Measurements from ENCODE around the gene AP2B1. TPM values are rescaled to one million over a fixed set of nuclear protein-coding genes. Genes with fewer than 3 reads are reported as not detected.
"Not testable (repeated sequence)": the region's sequence is repeated elsewhere in the genome, so short reads cannot be mapped to it uniquely, and the experiment has no call there.

Gene AP2B1
- total RNA-seq, 1 donor from 2014 or later, result 164 TPM

GRCh38 chr17:35586569-35587073, 501 bp upstream of the AP2B1 start:
- intact Hi-C loops (cut with micrococcal nuclease), result loop anchor here (1.0 to 10.0 kb wide), 5 partner anchors 8 to 958 kb away; partner anchors contain the start of genes GGNBP2, PEX12 and SLFN12L
- H3K4me1 Mint-ChIP-seq, result peaks cover 24% of the 10 kb centered on the region
- H3K36me3 Mint-ChIP-seq (ENCODE audit: low read depth), result peaks cover 6% of the 10 kb centered on the region
- H3K27me3 Mint-ChIP-seq, result peaks cover 12% of the 10 kb centered on the region
- peak overlapping the region; percentile 98 for H3K27ac Mint-ChIP-seq
- no peak for DNase-seq
- H3K4me3 Mint-ChIP-seq, result peak overlapping the region; percentile 98
- no peaks in the 10 kb centered on the region for H3K9me3 Mint-ChIP-seq

DNA sequence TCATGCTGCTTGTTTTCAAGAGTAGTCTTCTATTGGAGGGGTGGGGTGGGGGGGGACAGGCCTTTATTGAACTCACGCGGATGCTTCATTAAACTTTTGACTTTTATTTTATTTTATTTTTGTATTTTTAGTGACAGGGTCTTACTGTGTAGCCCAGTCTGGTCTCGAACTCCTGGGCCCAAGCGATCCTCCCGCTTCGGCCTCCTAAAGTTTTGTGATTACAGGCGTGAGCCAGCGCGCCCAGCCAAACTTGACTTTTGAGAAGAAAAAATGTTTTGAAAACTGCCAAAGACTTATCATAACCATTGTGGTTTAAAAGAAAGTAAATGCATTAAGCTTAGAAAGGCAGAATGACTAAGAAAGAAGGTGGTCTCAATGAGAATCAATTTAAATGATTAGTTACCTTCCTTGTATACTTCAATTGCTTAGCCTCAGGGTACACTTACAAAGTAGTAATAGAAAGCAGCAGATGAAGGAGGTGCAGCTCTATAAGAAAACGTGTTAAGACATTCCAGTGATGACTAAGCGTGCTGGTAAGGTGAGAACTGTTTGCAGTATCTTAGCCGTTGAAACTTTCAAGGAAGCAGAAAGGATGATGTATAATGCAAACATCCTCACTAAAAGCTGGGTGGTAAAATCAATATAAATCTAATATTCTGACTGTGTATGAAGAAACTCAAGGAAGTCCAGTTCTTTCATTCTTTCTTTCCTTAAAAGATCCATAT, 1.2 kb downstream of the AP2B1 start:
- H3K27ac Mint-ChIP-seq, result peak overlapping the region; percentile 98
- no peak for DNase-seq
- peaks cover 8% of the 10 kb centered on the region for H3K36me3 Mint-ChIP-seq (ENCODE audit: low read depth)
- H3K4me1 Mint-ChIP-seq, result peaks cover 26% of the 10 kb centered on the region
- intact Hi-C loops (cut with micrococcal nuclease), result loop anchor here (10.0 kb wide), 1 partner anchor 956 kb away; the partner anchor contains the start of gene GGNBP2
- peak overlapping the region; percentile 98 for H3K4me3 Mint-ChIP-seq
- H3K9me3 Mint-ChIP-seq, result no peaks in the 10 kb centered on the region
- peaks cover 11% of the 10 kb centered on the region for H3K27me3 Mint-ChIP-seq

DNA sequence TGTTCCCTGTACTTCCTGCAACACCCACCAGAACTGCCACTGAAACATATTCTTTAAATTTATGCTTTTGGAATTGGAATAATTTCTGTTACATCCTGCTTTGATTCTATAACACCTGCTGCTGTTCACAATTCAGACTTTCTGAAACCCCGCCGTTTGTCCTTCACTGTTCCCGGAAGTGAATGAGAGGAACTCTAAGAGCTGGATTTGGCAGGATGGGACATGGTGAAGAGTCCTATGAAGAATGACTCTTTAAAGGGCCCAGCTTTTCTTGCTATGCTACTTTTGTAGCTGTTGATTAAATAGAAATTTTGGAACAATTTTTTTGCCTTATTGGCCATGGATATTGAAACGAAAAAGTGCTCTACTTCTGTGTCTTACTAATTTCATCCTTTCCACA, 8.9 kb downstream of the AP2B1 start:
- no peaks in the 10 kb centered on the region for H3K9me3 Mint-ChIP-seq
- no peaks in the 10 kb centered on the region for H3K27me3 Mint-ChIP-seq
- H3K36me3 Mint-ChIP-seq (ENCODE audit: low read depth), result peaks cover 55% of the 10 kb centered on the region
- H3K4me3 Mint-ChIP-seq, result no peak overlapping the region
- H3K27ac Mint-ChIP-seq, result no peak overlapping the region
- H3K4me1 Mint-ChIP-seq, result peaks cover 11% of the 10 kb centered on the region
- DNase-seq, result no peak
- intact Hi-C loops (cut with micrococcal nuclease), result no loop called here

- intact Hi-C loops (cut with micrococcal nuclease), result no loop called here
- Mint-ChIP-seq H3K4me1 (peaks cover 11% of the 10 kb centered on the region), H3K27ac (no peak overlapping the region), H3K9me3 (no peaks in the 10 kb centered on the region), H3K27me3 (no peaks in the 10 kb centered on the region), H3K4me3 (no peak overlapping the region), H3K36me3 (ENCODE audit: low read depth) (peaks cover 55% of the 10 kb centered on the region)
- DNase-seq, result no peak
Observed at GRCh38 chr17:35596530-35597233, 9.6 kb downstream of the AP2B1 start.

GRCh38 chr17:35597604-35598003, 10.5 kb downstream of the AP2B1 start:
- DNase-seq, result no peak
- H3K9me3 Mint-ChIP-seq, result no peaks in the 10 kb centered on the region
- no peaks in the 10 kb centered on the region for H3K27me3 Mint-ChIP-seq
- peaks cover 61% of the 10 kb centered on the region for H3K36me3 Mint-ChIP-seq (ENCODE audit: low read depth)
- no peak overlapping the region for H3K4me3 Mint-ChIP-seq
- intact Hi-C loops (cut with micrococcal nuclease), result no loop called here
- no peak overlapping the region for H3K27ac Mint-ChIP-seq
- H3K4me1 Mint-ChIP-seq, result peaks cover 11% of the 10 kb centered on the region

DNA sequence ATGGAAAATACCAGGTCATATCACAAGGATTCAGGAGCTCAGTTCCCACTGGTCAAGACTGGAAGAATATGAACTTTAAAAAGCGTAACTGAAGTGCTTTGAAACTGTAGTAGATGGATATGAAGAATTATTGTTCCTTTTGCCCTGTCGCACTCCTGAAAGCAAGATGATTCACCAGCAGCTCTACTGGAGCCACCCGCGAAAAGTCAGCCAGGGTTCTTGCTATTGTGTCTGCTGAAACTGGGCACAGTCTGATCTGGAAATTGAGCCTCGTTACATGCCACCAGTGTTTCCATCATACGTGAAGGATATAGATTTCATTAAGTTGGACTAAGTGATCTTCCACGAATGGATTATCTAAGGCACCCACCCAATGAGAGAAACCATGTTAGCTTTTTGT, 16.6 kb downstream of the AP2B1 start:
- Mint-ChIP-seq H3K27ac (no peak overlapping the region), H3K36me3 (ENCODE audit: low read depth) (peaks cover 55% of the 10 kb centered on the region), H3K4me1 (peaks cover 2% of the 10 kb centered on the region), H3K27me3 (no peaks in the 10 kb centered on the region), H3K9me3 (no peaks in the 10 kb centered on the region), H3K4me3 (no peak overlapping the region)
- intact Hi-C loops (cut with micrococcal nuclease), result no loop called here
- DNase-seq, result no peak

DNA sequence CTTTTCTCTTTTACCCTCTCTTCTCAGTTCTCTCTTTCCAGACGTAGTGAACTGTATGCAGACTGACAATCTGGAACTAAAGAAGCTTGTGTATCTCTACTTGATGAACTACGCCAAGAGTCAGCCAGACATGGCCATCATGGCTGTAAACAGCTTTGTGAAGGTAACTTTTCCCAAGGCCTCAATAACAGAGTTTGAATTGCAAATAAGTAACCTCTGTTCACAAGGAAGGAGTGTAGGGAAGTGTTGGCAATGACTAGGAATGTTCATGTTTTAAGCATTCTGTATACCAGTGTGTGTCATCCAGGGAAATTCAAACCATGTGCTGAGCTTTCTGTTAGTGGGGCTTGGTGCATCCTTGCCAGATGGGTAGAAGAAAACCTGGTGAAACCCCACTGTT, 18.6 kb downstream of the AP2B1 start:
- H3K9me3 Mint-ChIP-seq, result no peaks in the 10 kb centered on the region
- DNase-seq, result no peak
- H3K4me3 Mint-ChIP-seq, result no peak overlapping the region
- peaks cover 53% of the 10 kb centered on the region for H3K36me3 Mint-ChIP-seq (ENCODE audit: low read depth)
- H3K27ac Mint-ChIP-seq, result no peak overlapping the region
- no peaks in the 10 kb centered on the region for H3K27me3 Mint-ChIP-seq
- no peaks in the 10 kb centered on the region for H3K4me1 Mint-ChIP-seq
- intact Hi-C loops (cut with micrococcal nuclease), result no loop called here

DNA sequence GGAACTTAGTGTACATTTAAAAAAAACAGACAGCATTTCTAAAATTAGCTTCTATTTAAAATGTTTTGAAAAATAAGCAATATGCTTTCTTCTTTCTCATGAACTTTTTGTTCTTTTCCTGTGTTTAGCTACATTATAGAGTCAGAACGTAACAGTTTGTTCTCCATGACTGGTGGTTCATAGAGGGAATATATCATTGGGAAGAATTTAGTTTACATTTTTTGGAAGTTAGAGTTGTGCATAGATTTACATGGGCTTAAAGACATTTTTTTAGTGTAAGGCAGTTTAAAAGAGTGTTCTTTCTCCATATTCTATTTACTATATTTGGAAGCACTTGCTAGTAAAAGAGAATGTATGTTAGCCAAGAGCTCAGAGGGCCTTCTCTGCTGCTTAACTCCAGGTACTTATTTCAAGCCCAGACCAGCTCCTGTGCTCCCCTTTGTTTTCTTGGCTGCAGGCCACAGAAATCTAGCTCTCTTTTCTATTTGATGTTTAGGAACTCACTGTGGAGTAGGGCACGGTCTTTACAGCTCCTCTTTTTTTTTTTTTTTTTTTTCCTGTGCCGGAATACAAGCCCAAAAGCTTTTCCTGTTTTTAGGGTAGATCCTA, 20.2 kb downstream of the AP2B1 start:
- Mint-ChIP-seq H3K27ac (no peak overlapping the region), H3K27me3 (no peaks in the 10 kb centered on the region), H3K4me3 (no peak overlapping the region), H3K36me3 (ENCODE audit: low read depth) (peaks cover 53% of the 10 kb centered on the region), H3K9me3 (no peaks in the 10 kb centered on the region), H3K4me1 (no peaks in the 10 kb centered on the region)
- no peak for DNase-seq
- intact Hi-C loops (cut with micrococcal nuclease), result no loop called here

- no peak overlapping the region for H3K4me3 Mint-ChIP-seq
- DNase-seq, result no peak
- intact Hi-C loops (cut with micrococcal nuclease), result no loop called here
- peaks cover 3% of the 10 kb centered on the region for H3K4me1 Mint-ChIP-seq
- no peak overlapping the region for H3K27ac Mint-ChIP-seq
- no peaks in the 10 kb centered on the region for H3K9me3 Mint-ChIP-seq
- H3K36me3 Mint-ChIP-seq (ENCODE audit: low read depth), result peaks cover 47% of the 10 kb centered on the region
- no peaks in the 10 kb centered on the region for H3K27me3 Mint-ChIP-seq
Observed at GRCh38 chr17:35609831-35610230, 22.7 kb downstream of the AP2B1 start.

GRCh38 chr17:35610746-35611145, 23.6 kb downstream of the AP2B1 start:
- intact Hi-C loops (cut with micrococcal nuclease); H3K27ac Mint-ChIP-seq; H3K4me1 Mint-ChIP-seq; H3K9me3 Mint-ChIP-seq; H3K27me3 Mint-ChIP-seq; H3K4me3 Mint-ChIP-seq; DNase-seq: not testable (repeated sequence)
- peaks cover 43% of the 10 kb centered on the region for H3K36me3 Mint-ChIP-seq (ENCODE audit: low read depth)

DNA sequence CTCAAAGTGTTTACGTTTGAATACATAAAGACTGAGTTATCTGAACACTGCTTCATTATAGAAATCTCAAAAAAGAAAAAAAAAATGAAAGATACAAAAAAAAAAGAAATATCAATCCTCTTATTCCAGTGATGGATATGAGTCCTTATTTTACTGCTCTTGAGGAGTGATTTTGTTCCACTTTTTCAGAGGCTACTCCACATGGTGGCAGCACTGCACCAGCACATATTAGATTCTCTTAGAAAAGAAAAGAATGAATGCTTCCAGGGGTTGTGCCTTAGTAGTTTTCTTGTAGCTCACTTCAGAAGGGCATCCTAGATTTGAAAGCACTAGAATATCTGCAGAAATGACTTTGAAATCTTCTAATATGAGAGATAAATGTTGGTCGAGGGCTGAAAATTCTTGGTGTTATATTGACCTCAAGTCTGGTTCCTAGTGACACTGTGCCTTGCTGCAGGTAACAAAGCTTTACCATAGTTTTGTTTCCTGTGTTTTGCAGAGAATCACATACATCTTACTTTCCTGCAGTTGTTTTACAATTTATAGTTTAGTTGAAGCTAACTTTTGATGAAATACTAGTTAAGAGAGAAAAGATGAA, 25.9 kb downstream of the AP2B1 start:
- Mint-ChIP-seq H3K36me3 (ENCODE audit: low read depth) (peaks cover 37% of the 10 kb centered on the region), H3K27me3 (no peaks in the 10 kb centered on the region), H3K27ac (no peak overlapping the region), H3K9me3 (no peaks in the 10 kb centered on the region), H3K4me1 (peaks cover 3% of the 10 kb centered on the region), H3K4me3 (no peak overlapping the region)
- DNase-seq, result peak; percentile 79
- intact Hi-C loops (cut with micrococcal nuclease), result loop anchor here (1.0 kb wide), 1 partner anchor 134 kb away; no protein-coding TSS in a partner anchor

- H3K27ac Mint-ChIP-seq, result no peak overlapping the region
- DNase-seq, result no peak
- H3K4me1 Mint-ChIP-seq, result peaks cover 3% of the 10 kb centered on the region
- no peaks in the 10 kb centered on the region for H3K9me3 Mint-ChIP-seq
- intact Hi-C loops (cut with micrococcal nuclease), result no loop called here
- peaks cover 25% of the 10 kb centered on the region for H3K36me3 Mint-ChIP-seq (ENCODE audit: low read depth)
- H3K4me3 Mint-ChIP-seq, result no peak overlapping the region
- H3K27me3 Mint-ChIP-seq, result no peaks in the 10 kb centered on the region
Observed at GRCh38 chr17:35614810-35615209, 27.7 kb downstream of the AP2B1 start.

- intact Hi-C loops (cut with micrococcal nuclease), result no loop called here
- peaks cover 24% of the 10 kb centered on the region for H3K36me3 Mint-ChIP-seq (ENCODE audit: low read depth)
- no peak overlapping the region for H3K27ac Mint-ChIP-seq
- no peak overlapping the region for H3K4me3 Mint-ChIP-seq
- peaks cover 3% of the 10 kb centered on the region for H3K4me1 Mint-ChIP-seq
- no peaks in the 10 kb centered on the region for H3K27me3 Mint-ChIP-seq
- no peaks in the 10 kb centered on the region for H3K9me3 Mint-ChIP-seq
- DNase-seq, result no peak
Observed at GRCh38 chr17:35616536-35616935, 29.4 kb downstream of the AP2B1 start.

- DNase-seq, result no peak
- H3K36me3 Mint-ChIP-seq (ENCODE audit: low read depth), result peaks cover 16% of the 10 kb centered on the region
- intact Hi-C loops (cut with micrococcal nuclease), result no loop called here
- peaks cover 3% of the 10 kb centered on the region for H3K4me1 Mint-ChIP-seq
- H3K27ac Mint-ChIP-seq, result no peak overlapping the region
- H3K4me3 Mint-ChIP-seq, result no peak overlapping the region
- H3K9me3 Mint-ChIP-seq, result no peaks in the 10 kb centered on the region
- H3K27me3 Mint-ChIP-seq, result no peaks in the 10 kb centered on the region
Observed at GRCh38 chr17:35617505-35617904, 30.4 kb downstream of the AP2B1 start.

Data from activated CD4-positive, alpha-beta T cell treated with anti-CD3 and anti-CD28 coated beads, Interleukin-2, amount 10 ng/mL, durations not matched to agents 24 days and 14 days (primary cell).